Effector CD8-positive, alpha-beta T cell (primary cell): ENCODE results near the gene CDYL2.

Experiments
- DNase-seq: peaks from one replicate; lab custom pipeline; 2025; lab: John Stamatoyannopoulos, UW

The CDYL2 gene

GRCh38 chr16:80705596-80705995 lies 98.8 kb downstream of the CDYL2 start:
- no peak for DNase-seq

DNA sequence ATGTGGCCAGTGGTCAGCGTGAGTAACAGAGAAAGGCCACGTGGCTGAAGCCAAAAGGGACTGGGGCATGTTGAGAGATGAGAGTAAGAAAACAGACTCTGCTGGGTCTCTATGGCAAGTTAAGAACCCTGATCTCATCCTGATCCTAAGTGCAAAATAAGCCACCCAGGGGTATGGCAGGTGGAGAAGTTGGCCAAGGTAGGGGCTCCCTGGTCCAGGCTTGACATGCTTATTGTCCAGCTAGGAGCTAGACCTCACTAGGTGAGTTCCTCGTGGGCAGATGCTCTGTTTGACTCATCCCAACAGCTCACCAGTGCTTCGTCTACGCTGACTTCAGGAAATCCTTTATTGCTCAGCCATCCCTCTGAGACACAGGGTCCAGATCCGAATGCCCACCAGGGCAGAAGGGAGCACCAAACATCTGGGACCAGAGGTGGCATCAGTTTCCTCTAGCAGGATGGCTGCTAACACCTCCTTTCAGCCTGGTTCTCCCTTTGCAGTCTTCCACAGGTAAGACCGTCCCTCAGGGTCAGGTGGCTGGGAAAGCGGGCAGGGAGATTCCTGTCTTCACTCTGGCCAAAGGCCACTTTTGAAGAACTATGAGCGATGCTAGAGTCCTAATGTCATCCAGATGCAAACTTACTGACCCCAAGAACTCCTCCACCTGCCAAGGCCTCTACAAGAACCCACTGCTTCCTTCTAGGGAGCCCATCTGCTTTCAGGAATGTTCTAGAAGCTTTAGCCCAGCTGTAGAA lies 99.5 kb downstream of the CDYL2 start:
- DNase-seq, result no peak

- DNase-seq, result no peak
Measured at GRCh38 chr16:80703131-80704071, 101.0 kb downstream of the CDYL2 start.

- DNase-seq, result no peak
Measured at GRCh38 chr16:80702696-80703095, 101.7 kb downstream of the CDYL2 start.

DNA sequence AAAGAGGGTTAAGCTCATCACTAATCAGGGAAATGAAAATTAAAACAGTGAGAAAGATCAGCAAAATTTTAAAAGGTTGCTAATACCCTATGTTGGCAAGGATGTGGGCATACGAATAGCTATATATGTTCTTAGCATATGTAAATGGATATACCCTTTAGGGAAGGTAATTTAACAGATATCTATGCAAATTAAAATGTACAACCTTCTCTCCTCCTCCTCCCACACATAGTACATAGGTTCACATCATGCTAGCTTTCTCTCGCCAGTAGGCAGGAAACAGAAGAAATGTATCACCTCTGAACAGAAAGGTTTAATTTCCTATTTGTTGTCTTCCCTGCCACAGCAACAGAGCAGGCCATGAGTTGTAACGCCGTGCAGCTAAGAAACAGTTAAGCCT lies 103.8 kb downstream of the CDYL2 start:
- DNase-seq, result no peak

DNA sequence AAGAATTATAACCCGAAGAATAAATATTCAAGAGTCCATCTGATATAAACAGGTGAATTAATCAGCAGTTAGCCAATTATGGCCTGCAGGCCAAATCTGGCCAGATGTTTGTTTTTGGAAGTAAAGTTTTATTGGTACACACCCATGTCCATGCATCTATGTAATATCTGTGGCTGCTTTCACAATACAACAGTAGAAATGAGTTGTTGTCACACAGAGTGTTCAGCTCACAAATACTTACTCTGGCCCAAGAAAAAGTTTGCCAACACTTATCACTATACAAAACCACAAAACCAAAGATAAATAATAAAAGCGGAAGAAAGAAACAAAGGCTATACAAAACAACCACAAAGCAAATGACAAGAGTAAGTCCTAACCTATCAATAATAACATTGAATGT lies 109.4 kb downstream of the CDYL2 start:
- DNase-seq, result no peak

GRCh38 chr16:80693553-80693952 lies 110.8 kb downstream of the CDYL2 start:
- no peak for DNase-seq

DNA sequence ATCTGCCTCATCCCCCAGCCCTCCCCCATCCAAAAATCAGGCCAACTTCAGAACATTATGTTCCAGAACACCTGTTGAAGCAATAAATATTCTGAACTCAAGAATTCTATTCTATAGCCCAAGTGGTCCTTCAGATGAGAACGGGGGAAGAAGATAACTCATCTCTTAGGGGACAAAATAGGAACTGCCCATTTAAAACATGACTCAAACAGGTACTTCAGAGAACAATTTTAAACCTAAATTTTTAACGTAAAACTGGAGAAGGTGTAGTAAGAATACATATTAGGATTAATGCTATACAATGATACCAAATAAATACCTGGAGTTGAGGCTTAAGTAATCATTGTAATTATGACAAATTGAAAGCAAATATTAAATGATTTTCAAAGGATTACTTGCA lies 112.1 kb downstream of the CDYL2 start:
- no peak for DNase-seq

- no peak for DNase-seq
Measured at GRCh38 chr16:80691111-80691741, 113.2 kb downstream of the CDYL2 start.

- no peak for DNase-seq
Measured at GRCh38 chr16:80689487-80689886, 114.9 kb downstream of the CDYL2 start.

GRCh38 chr16:80687606-80688005 lies 116.8 kb downstream of the CDYL2 start:
- DNase-seq, result no peak

DNA sequence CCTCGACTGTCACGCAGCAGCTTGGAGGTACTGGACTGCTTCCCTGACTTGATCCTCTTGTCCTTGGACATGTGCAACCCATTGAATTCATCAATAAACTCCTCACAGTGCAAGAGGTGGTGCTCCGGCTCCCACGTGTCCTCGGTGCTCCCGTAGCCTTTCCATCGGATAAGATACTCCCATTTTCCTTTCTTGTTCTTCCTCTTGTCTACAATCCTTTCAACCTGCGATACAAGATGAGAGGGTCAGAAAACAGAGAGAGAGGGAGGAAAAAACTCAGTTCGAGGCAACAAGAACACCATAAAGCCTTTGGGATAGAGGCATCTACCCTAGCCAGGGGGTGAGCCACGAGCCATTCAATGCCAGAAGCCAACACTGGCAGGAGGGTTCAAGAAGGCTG lies 119.5 kb downstream of the CDYL2 start:
- no peak for DNase-seq

DNA sequence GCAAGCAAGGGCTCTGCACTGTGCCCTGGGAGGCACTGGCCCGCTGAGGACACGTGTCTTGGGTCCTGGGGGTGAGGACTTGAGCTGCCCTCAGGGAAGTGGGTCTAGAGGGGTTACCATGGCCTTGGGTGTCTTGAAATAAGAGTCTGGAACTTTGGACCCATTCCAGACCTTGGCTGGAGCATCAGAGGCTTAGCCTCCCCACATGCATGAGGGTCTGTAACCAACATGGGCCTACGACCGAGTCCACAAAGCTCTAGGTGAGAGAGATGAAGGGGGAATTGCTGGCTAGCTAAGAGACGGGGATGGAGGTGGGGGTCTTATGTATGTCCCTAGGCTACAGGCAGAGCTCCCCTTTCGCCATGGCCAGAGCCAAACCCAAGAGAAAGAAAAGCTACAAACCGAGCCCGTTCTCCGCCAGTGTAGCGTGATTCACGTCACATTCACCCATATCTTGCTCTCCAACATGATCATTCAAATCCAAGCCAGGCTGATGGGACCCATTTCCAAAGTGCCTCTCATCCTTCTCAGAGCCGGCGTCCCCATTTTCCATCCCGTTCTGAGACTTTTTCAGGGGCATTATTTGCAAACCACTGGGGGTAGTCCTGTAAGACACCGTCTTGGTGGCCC lies 120.1 kb downstream of the CDYL2 start:
- no peak for DNase-seq

GRCh38 chr16:80683646-80684045 lies 120.8 kb downstream of the CDYL2 start:
- no peak for DNase-seq

DNA sequence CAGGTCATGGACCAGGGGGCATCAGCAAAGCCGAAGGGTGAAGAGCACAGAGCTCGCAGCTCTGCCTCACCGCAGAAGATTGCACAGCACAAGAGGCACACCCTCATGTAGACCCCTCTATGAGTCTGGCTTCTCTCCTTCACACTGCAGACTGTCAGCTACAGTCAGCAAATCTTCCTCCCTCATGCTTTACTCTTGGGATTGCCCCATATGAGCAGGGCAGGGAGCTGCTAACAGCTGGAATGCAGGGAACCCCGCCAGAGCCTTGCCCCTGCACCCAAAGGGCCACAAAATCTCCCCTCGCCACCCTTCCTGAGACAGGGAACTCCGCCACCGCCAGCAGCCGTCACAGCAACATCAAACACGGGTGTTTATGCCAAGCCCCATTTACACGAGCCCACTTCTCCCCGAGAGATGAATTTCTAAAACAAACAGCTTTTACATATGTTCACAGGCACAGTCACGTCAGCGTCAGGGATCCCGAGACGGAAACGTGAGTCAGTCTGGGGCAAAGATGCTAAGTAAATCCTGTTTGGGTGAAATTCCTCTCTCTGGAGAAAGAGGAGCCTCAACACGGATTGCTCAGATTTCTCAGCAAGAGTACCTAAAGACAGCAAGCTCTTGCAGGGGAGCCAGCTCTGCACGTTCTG lies 121.9 kb downstream of the CDYL2 start:
- DNase-seq, result no peak

DNA sequence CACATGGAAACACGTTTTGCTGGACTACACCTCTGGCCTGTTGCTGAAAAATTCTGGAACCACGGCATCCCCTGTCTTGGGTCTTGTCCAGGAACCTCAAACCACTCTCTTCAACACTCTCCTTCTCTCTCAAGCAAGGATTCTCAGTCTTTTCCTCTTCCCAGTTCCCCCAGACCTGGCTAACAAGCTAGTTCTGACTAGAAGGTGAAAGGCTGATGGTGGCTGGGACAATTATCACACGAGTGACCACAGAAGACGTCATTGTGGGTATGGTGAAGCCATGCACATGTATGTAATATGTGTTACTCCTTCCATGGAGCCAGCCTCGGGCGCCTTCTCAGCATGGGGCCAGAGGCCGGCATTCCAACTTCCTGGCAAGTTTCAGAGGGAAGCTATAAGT lies 123.0 kb downstream of the CDYL2 start:
- DNase-seq, result no peak

DNA sequence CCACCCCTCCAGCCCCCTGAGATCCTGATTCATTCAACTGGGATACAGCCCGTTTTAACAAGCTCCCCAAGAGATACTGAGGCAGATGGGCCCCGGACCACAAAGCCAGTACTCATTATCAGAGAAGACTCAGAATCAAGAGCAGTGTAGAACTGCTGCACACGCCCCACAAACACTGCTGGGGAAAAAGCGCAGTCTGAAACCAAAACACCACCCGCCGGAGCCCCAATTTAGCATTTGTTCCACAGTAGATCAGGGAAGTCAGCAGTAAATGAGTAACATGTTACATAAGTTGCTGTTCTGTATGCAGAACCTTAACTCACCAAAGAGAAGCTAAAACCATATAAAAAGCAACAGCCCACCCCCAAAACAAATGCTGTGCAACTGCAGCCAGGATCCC lies 123.6 kb downstream of the CDYL2 start:
- DNase-seq, result no peak

DNA sequence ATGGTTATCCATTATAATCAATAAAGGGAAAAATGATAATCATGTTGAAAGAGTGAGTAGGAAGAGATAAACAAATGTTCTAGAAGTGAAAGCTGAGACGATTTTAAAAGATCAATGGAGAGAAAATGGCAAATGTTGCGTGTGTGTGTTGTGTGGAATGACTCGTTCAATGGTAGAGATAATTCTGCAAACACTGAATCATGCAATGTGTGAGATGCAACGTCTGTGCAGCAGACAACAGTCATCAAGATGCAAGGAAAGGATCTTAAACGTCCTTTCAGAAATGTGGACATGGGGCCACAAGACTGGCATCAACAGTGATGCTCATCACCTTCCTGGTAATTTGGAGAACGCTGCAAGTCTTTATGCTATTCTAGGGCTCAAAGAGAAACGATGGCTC lies 124.4 kb downstream of the CDYL2 start:
- no peak for DNase-seq

GRCh38 chr16:80674884-80675283 lies 129.5 kb downstream of the CDYL2 start:
- no peak for DNase-seq

DNA sequence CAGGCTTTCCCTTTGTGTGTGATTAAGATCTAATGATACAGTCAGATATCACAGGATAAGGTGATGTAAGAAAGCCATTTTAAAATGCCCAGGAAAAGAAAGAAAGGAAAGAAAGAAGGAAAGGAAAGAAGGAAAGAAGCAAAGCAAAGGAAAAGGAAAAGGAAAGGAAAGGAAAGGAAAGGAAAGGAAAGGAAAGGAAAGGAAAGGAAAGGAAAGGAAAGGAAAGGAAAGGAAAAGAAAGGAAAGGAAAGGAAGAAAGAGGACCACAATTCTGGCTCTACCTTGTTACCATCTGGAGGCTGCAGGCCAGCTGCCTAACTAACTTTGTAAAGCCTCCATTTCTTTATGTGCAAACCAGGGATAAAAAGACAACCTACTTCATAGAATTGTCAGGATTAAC lies 132.0 kb downstream of the CDYL2 start:
- DNase-seq, result no peak

GRCh38 chr16:80671281-80671849 lies 133.0 kb downstream of the CDYL2 start:
- DNase-seq, result no peak
